HG03039 (cell line): ENCODE measurements around the gene NGFR.
"Not testable (repeated sequence)": the region's sequence is repeated elsewhere in the genome, so short reads cannot be mapped to it uniquely, and the experiment has no call there.

Experiments used
- ATAC-seq: cut with Tn5 transposase; IDR thresholded peaks from one replicate; pipeline ENCODE4 v1.9.1; 2021; ENCODE audit warnings: mild to moderate bottlenecking, moderate library complexity; ENCODE audit not compliant: unreplicated experiment

The NGFR gene

DNA sequence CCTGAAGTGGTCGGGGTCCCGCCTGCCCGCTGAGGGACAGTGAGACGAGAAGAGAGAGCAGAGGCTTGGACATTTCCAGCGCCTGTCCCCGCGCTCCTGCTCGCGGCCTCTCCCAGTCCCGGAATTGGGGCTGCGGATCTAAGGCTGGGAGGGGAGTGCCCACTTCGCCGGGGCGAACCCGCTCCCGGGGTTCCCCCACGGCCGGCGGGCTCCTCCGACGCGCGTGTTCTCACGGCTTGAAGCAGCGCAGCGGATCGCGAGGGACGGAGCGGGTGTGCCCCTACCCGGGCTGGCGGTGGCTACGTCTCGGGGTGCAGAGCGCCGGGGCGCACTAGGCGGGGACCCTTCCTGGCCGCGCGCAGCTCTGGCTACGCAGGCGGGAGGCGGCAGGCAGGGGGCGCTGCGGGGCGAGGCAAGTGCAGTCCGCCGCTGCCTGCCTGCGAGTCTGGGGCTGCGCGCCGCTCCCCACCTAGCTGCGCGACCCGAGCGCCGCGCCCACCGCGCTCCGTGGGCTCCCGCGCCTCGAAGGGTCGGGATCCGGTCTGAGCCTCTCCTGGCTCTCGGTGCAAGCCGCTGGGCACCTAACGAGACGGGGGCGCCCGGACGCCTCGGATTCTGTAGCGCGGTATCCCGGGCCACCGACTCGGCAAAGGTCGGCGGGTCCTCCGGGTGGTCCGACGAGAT, 1.2 kb downstream of the NGFR start:
- ATAC-seq: no peak

DNA sequence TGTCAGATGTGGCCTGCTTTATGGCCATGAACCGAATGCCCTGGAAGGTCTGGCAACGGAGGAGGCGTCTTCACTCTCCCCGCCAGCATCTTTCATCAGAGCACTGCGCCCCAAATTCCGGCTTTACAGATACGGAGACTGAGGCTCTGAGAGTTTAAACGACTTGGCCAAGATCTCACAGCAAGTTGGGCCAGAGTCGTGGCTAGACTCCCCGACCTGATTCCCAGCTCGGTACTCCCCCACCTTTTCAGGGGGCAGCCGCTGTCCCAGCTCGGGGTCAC, 1.7 kb downstream of the NGFR start:
- no peak for ATAC-seq

DNA sequence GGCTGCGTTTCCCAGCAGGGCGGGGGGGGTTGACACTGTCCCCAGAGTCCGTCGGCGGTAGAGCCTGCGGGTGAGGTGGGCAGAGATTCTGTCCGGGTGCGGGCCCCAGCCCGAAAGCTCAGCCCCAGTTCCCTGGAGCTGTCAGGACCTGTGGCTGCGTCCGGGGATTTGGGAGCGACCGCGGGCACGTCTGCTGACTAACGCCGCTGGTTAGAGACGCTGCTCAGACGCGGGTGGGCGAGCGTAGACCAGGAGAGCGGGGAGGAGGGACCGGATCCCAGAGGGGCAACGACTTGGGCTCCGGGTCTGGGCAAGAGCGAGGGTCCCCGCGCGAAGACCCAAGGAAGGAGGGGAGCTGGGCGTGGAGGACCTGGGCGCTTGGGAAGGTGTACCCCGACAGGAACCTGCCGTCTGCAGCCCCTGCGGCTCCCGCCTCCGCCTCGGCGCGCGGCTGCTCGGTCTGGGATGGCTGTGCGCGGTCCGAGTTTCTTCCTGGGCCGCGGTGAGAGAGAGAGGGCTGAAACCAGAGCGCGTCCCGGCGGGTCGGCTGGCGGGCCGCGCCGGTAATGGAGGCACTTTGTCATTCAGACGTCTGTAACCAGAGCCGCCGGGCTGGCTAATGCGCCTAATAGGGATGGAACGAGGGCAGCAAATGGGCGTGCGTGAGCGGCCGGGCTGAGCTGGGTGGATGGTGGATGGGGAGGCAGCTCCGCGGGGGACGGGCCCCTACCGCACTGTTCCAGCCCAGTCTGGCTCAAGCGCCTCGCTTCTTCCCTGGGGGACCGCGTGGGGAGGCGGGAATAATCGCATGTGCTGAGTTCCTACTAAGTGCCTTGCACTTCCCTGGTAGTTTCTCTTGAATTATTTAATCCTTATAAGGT, 2.3 kb downstream of the NGFR start:
- ATAC-seq: no peak

DNA sequence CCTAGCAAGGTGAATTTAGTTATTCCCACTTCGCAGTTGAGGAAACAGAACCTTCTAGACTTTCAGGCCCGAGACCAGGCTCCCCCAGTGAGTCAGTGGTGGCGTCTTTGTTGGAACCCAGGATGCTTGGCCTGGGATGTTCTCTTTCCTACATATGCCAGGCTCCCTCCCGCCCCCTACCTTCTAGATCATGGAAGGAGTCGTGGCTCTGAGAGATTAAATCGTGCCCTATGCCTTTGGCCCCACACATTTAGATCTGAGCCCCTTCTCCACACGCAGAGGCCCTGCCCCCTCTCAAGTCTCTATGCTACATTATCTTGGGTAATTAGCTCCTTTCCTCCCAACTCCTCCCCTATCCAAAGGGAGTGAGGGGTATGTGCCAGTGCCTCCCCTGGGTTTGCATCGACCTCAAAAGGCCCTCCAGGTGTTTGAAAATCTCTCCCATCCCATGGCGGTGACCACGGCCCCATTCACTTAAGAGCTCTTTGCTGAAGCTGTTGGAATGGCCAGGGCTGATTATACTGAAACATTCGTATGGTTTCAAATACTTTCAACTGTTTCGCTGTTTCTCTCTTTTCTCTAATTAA, 3.0 kb downstream of the NGFR start:
- ATAC-seq: no peak

DNA sequence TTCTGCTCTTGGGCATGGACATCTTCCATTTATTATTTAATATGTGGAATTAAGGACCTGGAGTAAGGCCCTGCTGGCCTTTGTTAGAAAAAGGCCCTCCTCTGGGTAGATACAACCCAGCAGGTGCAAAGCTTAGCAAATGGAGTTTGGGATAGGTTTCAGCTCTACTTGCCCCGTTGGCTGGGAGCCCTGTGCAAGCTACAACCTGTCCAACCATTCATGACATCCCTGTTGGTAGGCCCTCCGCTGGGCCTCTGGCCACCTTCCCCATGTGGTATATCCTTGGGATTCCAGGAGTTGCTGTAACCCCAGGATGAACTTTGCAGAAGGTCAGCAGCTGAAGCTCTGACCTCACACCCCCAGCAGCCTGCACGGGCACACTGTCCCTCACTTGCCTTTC, 6.4 kb downstream of the NGFR start:
- no peak for ATAC-seq

DNA sequence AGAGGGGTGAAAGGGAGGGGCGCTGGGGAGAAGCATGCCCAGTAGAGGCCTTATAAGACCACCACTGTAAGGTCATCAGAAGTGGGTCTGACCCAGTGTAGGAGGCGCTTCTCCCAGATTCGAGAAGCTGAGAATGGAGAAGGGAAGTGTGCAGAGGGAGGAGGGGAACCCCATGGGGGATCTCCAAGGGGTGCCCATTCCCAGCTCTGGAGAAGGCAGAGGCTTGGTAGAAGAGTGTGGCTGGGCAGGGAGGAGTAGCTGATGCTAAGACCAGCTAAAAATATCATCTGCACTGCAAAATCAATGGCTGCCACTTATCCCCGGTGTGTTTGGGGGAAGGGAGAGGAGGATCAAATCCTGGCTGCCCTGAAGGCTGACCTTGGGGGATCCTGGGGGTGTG, 7.2 kb downstream of the NGFR start:
- no peak for ATAC-seq

DNA sequence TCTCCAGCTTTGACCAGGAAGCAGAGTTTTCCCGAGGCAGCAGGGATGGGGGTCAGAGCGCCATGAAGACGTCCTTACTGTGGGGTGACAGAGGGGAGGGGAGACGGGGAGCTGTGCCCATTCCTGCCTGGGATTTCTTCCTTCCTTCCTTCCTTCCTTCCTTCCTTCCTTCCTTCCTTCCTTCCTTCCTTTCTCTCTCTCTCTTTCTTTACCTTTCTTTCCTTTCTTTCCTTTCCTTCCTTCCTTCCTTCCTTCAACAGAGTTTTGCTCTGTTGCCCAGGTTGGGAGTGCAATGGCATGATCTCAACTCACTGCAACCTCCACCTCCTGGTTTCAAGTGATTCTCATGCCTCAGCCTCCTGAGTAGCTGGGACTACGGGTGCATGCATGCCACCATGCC, 7.6 kb downstream of the NGFR start:
- ATAC-seq: not testable (repeated sequence)

DNA sequence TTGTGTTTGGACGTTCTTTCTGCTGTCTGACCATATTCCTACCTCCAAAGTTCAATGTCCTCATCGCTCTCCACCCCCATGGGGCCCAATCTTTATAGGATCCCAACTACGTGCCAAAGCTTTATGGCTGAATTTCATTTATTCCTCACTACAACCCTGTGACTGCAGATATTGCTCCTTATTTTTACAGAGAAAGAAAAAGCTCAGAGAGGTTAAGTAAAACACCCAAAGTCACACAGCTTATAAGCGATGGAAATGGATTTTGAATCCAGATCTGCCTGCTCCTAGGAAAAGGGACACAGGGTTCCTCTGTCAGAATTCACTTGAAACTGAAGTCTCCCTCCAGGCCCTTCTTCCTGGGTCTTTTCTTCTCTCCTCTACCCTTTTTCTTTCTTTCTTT, 9.3 kb downstream of the NGFR start:
- ATAC-seq: no peak

DNA sequence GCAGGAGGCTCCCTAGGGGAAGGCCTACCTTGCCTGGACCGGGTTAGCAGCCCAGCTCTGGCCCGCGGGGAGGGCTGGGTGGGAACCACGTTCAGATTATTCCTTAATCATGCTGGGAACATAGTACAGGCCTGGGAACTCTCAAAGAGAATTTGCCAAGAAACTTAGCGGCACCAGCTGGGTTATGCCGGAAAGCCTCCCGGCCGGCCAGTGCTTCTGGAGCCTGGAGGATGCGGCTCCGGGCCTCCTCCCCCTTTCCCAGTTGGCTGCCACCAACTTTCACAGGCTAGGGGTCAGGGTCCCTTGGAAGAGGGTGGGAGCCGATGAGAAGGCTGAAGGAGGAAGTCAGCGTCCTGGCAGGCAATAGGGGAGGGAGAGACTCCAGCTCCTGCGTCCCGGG, 10.8 kb downstream of the NGFR start:
- no peak for ATAC-seq

DNA sequence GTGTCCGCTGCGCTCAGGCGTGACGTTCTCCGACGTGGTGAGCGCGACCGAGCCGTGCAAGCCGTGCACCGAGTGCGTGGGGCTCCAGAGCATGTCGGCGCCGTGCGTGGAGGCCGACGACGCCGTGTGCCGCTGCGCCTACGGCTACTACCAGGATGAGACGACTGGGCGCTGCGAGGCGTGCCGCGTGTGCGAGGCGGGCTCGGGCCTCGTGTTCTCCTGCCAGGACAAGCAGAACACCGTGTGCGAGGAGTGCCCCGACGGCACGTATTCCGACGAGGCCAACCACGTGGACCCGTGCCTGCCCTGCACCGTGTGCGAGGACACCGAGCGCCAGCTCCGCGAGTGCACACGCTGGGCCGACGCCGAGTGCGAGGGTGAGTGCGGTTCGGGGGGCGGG, 11.2 kb downstream of the NGFR start:
- no peak for ATAC-seq

DNA sequence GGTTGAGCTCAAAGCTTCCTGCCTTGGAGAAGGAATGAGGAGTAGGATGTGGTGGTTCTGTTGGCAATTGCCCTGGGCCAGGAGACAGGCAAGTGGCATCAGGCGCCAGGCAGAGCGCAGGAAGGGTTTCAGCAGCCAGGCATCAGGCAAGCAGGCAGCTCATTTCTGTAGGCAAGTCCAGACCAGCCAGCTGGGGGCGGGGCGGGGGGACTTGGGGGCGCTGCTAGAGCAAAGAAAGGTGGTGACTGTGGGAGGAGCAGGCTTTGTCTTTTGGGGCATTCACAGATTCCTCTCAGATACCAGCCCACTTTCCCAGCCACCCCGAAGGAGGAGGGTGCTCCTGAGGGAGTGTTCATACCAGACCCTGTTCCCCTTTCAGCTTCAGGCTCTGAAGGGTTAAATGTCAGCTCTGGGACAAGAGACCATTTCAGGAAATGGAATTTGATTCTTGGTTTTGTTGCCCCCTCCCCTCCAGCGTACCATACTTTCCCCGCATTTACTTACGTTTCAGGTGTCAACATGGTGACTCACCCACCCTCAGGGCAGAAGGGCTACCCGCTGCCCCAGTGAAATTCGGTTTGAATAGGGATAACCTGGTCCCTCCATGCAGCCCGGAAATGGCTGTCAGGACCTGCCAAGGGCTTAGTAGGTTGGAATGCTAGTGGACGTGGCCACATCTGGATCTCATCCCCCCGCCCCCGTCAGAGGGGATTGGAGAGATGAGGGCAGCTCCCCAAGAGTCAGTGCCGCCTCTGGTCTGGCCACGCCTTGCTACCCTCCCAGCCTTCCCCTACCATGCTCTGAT, 13.2 kb downstream of the NGFR start:
- ATAC-seq: no peak

DNA sequence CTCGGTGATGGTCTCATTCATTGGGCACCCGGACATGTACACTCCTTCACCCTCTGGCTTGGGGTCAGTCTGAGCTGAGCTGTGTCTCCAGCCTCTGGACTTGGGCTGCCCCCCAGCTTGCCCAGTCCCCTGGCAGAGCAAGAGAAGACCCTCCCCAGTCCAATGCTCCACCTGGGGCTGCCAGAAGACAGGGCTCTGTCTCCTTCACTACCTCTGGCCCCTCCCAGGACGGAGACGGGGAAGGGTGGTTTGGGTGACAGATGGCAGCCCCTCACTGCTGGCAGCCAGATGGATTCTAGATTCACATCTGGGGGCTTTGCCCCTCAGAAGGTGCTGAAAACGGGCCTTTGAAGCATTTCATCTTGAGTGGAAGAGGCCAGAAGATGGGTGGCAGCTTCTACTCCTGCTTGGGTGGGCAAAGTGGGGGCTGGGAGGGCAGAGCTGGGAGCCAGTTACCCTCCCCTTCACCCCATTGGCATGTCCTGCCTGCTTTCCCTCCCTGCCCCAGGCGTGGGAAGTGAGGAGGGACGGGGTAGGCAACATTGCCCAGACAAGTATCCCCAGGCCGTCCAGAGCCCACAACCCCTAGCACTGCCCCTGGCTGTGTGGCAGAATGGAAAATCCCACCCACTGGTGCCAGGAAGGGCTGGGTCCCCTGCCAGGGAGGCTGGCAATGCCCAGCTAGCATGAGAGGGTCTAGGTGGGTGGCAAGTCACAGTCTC, 13.9 kb downstream of the NGFR start:
- no peak for ATAC-seq

DNA sequence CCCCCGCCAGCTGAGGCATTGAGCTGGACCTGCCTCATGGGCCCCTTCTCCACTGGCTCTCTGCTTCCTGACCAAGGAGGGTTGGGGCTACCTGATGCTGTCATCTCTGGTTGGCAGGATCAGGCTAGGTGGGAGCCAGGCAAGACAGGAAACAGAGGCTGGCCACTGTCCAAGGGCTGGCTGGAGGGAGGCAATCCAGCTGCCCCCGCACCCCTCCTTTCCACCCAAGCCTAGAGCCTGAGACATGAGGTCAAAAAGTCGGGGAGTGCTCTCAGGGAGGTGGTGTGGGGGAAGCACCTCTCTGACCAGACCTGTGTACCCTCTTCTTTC, 14.5 kb downstream of the NGFR start:
- ATAC-seq: no peak

DNA sequence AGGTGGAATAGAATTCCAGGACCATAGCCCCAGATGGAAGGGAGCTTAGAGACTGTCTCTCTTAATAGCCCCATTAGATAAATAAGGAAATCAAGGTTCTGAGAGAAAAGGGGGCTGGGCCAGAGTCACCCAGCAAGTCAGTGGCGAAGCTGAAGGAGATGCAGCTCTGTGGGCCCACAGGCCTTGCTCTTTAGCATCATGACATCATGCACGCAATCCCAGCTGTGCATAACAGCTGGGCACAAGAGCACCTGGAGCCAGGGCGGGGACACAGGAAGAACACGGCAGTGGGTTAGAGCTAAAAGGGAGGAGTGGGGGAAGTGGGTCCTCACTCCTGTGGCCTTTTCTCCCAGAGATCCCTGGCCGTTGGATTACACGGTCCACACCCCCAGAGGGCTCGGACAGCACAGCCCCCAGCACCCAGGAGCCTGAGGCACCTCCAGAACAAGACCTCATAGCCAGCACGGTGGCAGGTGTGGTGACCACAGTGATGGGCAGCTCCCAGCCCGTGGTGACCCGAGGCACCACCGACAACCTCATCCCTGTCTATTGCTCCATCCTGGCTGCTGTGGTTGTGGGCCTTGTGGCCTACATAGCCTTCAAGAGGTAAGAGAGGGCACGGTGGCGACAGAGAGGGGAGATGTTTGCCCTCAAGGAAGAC, 15.1 kb downstream of the NGFR start:
- ATAC-seq: no peak

DNA sequence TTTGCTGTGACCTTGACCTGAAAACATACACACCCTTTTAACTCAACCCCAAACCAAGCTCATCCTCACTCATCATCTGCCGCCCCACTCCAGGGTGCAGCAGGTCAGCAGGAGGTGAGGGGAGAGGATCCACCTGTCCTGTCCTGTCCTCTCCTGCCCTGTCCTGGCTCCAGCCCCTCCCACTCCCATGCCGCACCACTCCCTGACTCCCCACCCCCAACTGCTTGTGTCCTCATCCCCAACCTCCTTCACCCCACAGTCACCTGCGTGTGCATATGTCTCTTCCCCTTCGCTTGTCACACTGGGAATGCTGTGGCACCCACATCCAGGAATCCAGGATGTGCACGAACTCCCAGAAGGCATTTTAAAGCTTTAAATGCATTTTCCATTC, 15.6 kb downstream of the NGFR start:
- ATAC-seq: no peak

DNA sequence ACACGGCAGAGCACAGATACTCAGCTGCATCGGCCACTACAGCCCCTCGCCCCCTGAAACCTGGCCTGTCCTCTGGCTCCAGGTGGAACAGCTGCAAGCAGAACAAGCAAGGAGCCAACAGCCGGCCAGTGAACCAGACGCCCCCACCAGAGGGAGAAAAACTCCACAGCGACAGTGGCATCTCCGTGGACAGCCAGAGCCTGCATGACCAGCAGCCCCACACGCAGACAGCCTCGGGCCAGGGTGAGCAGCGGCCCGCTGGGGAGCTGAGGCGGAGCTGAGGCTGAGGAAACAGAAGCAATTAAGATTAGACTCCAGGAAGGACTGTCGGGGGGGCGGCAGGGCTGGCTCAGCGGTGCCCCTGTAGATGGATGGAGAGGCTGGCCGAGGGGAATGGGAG, 16.7 kb downstream of the NGFR start:
- ATAC-seq: no peak

DNA sequence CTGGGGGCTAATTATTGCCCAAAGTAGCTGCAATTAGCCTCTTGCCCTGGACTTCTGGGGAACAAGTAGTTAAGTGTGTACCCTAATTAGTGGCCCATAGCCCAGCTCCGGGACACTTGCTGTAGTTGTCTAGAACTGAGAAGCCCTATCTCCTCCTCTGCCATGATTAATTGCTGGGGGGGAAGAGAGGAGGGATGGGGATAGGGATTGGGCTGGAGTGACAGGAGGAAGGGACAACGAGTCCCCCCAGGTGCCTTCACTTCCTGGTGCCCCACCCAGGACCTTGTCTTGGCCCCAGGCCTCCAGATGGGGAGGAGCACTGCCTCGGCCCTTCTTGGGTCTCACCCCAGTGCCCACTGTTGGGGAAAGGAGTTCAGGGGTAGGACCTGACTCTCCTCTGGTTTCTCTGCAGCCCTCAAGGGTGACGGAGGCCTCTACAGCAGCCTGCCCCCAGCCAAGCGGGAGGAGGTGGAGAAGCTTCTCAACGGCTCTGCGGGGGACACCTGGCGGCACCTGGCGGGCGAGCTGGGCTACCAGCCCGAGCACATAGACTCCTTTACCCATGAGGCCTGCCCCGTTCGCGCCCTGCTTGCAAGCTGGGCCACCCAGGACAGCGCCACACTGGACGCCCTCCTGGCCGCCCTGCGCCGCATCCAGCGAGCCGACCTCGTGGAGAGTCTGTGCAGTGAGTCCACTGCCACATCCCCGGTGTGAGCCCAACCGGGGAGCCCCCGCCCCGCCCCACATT, 17.4 kb downstream of the NGFR start:
- ATAC-seq: no peak

DNA sequence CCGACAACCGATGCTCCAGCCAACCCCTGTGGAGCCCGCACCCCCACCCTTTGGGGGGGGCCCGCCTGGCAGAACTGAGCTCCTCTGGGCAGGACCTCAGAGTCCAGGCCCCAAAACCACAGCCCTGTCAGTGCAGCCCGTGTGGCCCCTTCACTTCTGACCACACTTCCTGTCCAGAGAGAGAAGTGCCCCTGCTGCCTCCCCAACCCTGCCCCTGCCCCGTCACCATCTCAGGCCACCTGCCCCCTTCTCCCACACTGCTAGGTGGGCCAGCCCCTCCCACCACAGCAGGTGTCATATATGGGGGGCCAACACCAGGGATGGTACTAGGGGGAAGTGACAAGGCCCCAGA, 17.9 kb downstream of the NGFR start:
- ATAC-seq: no peak

DNA sequence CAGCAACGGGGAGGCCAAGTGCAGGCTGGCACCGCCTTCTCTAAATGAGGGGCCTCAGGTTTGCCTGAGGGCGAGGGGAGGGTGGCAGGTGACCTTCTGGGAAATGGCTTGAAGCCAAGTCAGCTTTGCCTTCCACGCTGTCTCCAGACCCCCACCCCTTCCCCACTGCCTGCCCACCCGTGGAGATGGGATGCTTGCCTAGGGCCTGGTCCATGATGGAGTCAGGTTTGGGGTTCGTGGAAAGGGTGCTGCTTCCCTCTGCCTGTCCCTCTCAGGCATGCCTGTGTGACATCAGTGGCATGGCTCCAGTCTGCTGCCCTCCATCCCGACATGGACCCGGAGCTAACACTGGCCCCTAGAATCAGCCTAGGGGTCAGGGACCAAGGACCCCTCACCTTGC, 18.5 kb downstream of the NGFR start:
- ATAC-seq: no peak
